BE2C (cell line): Measurements from ENCODE around the gene ADAMTSL3.
"Not testable (repeated sequence)": the region's sequence is repeated elsewhere in the genome, so short reads cannot be mapped to it uniquely, and the experiment has no call there.

ENCODE experiments used
- DNase-seq: peaks from one replicate; pipeline ENCODE4 v3.0.0-alpha.2; 2020
- H3K27me3 ChIP-seq: fragments of 250-450 bp; sonication (Bioruptor Pico); 2 replicates; pipeline ENCODE4 v1.5.1; 2020; ENCODE audit warnings: mild to moderate bottlenecking
- H3K36me3 ChIP-seq: fragments of 250-450 bp; sonication (Bioruptor Pico); 2 replicates; pipeline ENCODE4 v1.5.1; 2020; ENCODE audit warnings: mild to moderate bottlenecking
- H3K4me1 ChIP-seq: fragments of 250-450 bp; sonication (Bioruptor Pico); 2 replicates; pipeline ENCODE4 v1.5.1; 2020
- H3K4me3 ChIP-seq: 2 replicates; pipeline ENCODE4 v1.5.1; 2011; ENCODE audit warnings: low read depth, low read length
- H3K9me3 ChIP-seq: fragments of 250-450 bp; sonication (Bioruptor Pico); 2 replicates; pipeline ENCODE4 v1.5.1; 2020
- TF ChIP-seq, protein P1 (sequence below): IDR thresholded peaks from 2 replicates; pipeline ENCODE4 v1.5.1; 2012; ENCODE audit warnings: mild to moderate bottlenecking, low read depth, low read length

Gene ADAMTSL3

DNA sequence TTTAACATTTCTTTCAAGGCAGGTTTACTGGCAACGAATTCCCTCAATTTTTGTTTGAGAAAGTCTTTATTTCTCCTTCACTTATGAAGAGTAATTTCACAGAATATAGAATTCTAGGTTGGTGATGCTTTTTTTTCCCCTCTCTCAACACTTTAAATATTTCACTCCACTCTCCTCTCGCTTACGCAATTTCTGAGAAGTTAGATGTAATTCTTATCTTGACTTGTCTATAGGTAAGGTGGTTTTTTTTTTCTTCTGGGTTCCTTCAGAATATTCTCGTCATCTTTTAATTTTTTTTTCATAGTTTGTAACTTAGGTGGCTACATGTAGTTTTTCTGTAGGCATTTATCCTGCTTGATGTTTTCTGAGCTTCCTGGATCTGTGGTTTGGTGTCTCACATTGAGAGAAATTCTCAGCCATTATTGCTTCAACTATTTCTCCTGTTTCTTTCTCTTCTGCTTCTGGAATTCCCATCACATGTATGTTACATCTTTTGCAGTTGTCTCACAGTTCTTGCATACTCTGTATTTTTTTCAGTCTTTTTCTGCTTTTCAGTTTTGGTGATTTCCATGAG is 392.2 kb downstream of the ADAMTSL3 start:
- no peak for DNase-seq
- Histone ChIP-seq H3K9me3 (no peaks in the 10 kb centered on the region), H3K4me3 (no peak overlapping the region), H3K4me1 (no peaks in the 10 kb centered on the region), H3K36me3 (no peaks in the 10 kb centered on the region), H3K27me3 (no peaks in the 10 kb centered on the region)
- TF ChIP-seq, protein P1, sequence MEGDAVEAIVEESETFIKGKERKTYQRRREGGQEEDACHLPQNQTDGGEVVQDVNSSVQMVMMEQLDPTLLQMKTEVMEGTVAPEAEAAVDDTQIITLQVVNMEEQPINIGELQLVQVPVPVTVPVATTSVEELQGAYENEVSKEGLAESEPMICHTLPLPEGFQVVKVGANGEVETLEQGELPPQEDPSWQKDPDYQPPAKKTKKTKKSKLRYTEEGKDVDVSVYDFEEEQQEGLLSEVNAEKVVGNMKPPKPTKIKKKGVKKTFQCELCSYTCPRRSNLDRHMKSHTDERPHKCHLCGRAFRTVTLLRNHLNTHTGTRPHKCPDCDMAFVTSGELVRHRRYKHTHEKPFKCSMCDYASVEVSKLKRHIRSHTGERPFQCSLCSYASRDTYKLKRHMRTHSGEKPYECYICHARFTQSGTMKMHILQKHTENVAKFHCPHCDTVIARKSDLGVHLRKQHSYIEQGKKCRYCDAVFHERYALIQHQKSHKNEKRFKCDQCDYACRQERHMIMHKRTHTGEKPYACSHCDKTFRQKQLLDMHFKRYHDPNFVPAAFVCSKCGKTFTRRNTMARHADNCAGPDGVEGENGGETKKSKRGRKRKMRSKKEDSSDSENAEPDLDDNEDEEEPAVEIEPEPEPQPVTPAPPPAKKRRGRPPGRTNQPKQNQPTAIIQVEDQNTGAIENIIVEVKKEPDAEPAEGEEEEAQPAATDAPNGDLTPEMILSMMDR: no peak

DNA sequence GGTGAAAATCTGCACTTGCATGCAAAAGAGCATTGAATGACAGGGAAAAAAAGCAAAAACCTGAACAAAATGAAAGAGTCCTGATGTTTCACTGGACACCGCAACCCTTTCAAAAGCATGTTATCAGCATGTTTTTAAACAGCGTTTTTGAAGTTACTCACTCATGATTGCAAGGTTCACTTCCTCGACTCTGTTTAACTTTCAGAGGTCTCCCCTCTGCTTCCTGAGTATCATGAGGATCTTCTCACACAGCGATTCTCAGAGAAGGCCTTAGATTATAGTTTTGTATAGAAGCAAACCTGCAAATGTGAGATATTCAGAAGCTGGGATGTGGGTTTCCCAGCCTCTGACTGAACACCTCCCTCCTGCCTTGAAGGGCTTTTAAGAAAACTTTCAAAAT is 395.6 kb downstream of the ADAMTSL3 start:
- not testable (repeated sequence) for H3K36me3 ChIP-seq, H3K4me1 ChIP-seq, DNase-seq, H3K4me3 ChIP-seq, H3K27me3 ChIP-seq, H3K9me3 ChIP-seq

DNA sequence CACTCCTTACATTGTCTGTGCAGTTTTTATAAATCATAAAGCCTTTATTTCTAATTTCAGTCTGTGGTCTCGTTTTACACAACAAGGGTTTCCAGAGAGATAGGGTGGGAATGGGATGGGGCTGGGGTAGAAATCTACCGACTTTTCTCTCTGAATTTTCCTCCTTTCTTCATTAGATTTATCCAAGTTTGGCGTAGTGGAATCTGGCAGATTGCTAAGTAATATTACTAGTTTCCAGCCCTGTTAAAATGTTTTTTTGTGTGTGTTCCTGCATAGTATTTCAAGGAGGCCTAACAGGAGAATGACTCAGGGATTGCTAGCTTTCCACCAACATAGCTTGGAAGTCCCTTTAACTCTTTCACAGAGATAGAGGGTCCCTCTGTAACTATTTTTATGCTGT is 396.2 kb downstream of the ADAMTSL3 start:
- TF ChIP-seq, protein P1: no peak
- no peaks in the 10 kb centered on the region for H3K27me3 ChIP-seq
- no peaks in the 10 kb centered on the region for H3K36me3 ChIP-seq
- no peak overlapping the region for H3K4me3 ChIP-seq
- H3K9me3 ChIP-seq: no peaks in the 10 kb centered on the region
- no peak for DNase-seq
- no peaks in the 10 kb centered on the region for H3K4me1 ChIP-seq

DNA sequence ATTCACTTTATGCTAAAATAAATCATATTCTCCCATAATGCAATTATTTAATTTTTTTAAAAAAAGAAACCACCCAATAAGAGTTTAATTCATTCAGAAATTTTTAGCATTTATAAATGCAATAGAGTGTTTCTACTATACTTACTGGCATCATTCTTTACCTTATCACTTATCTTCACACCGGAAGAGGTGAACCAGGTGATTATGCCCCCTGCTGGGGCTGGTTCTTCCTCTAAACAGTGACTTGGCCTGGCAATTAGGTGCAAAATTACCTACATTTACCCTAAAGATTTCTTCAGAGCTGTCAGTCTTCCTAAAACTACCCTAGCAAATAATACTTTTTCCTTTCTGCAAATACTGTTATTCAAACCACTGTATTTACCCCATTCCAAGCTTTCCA is 397.2 kb downstream of the ADAMTSL3 start:
- H3K4me3 ChIP-seq, H3K4me1 ChIP-seq, H3K36me3 ChIP-seq, DNase-seq, H3K9me3 ChIP-seq, H3K27me3 ChIP-seq: not testable (repeated sequence)

DNA sequence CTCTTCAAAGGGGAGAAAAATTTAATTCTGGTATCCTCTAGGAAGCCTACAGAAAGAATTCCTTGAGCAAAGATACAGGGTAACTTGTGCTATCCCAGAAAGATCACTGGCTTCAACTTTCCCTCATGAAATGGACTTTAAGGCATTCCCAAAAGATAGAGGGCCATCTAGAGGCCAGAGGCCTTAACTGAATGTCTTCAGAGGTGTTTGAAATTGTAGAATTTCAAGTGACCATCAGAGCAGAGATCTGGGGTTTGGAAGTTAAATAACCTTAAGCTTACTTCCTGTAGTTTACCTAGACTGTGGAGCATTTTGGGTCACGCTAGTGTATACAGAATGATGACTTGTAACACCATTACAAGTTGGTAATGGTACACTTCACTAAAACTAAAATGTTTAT is 400.6 kb downstream of the ADAMTSL3 start:
- H3K27me3 ChIP-seq, H3K36me3 ChIP-seq, H3K9me3 ChIP-seq, H3K4me1 ChIP-seq, H3K4me3 ChIP-seq, DNase-seq: not testable (repeated sequence)

DNA sequence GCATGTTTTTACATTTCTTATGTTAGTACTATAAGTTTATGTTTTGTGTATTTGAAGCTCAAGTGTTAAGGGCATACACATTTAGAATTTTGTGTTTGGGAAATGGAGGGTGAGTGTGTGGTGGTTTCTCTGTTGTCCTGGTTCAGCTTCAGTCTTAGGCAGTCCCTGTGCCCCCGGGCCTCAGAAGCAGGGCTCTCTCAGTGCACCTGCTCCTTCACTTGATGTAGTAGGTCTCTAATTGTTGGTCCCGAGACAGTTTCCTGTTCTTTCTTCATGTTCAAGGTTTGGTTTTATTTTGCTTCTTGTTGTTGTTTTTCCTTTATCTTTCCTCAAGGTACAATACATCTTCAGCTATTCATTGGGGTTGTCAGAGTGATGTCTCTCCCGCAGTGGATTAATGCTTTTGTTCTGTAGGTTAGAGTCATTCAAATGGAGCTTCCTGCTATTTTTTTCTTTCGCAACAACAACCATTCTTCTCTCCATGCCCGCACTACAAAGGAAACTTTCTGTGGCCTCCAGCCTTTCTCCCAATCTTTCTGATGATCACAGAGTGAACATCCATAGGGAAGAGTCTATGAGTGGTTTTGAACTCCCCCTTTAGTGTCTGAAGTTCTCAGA is 403.9 kb downstream of the ADAMTSL3 start:
- H3K9me3 ChIP-seq: no peaks in the 10 kb centered on the region
- H3K27me3 ChIP-seq: no peaks in the 10 kb centered on the region
- H3K36me3 ChIP-seq: no peaks in the 10 kb centered on the region
- H3K4me3 ChIP-seq: no peak overlapping the region
- TF ChIP-seq, protein P1: no peak
- no peaks in the 10 kb centered on the region for H3K4me1 ChIP-seq
- no peak for DNase-seq

DNA sequence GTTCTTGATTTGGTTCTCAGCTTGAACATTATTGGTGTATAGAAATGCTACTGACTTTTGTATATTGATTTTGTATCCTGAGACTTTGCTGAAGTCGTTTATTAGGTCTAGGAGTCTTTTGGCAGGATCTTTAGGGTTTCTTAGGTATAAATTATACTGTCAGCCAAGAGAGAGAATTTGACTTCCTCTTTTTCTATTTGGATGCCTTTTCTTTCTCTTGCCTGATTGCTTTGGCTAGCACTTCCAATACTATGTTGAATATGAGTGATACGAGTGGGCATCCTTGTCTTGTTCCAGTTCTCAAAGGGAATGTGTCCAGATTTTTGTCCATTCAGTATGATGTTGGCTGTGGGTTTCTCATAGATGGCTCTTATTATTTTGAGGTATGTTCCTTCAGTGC is 409.8 kb downstream of the ADAMTSL3 start:
- not testable (repeated sequence) for H3K4me1 ChIP-seq, DNase-seq, H3K36me3 ChIP-seq, H3K9me3 ChIP-seq, H3K27me3 ChIP-seq, H3K4me3 ChIP-seq

DNA sequence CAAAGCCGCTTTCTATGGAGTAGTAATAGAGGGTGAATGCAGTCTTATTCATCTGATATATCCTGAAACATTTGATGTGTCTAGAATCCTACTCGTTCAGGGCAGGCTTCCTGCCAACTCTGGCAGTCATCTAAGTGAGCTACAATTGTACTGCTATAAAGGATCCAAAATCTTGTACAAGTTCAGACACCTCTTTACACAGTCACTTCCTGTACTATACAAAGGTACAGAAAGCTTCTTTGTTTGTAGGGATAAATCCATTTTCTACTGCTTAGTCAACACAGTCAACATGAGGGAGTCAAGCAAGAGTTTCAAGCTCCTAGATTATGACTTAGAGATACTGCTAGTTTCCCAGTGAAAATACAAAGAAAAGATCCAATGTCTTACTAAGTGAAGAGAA is 414.8 kb downstream of the ADAMTSL3 start:
- not testable (repeated sequence) for DNase-seq, H3K4me3 ChIP-seq, H3K36me3 ChIP-seq

DNA sequence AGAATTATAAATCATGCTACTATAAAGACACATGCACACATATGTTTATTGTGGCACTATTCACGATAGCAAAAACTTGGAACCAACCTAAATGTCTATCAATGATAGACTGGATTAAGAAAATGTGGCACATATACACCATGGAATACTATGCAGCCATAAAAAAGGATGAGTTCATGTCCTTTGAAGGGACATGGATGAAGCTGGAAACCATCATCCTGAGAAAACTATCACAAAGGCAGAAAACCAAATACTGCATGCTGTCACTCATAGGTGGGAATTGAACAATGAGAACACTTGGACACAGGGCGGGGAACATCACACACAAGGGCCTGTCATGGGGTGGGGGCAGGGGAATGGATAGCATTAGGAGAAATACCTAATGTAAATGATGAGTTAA is 424.1 kb downstream of the ADAMTSL3 start:
- H3K36me3 ChIP-seq, DNase-seq, H3K9me3 ChIP-seq, H3K4me1 ChIP-seq, H3K4me3 ChIP-seq: not testable (repeated sequence)
- peaks cover 19% of the 10 kb centered on the region for H3K27me3 ChIP-seq

More for the DNA sequence above, 414.8 kb downstream of the ADAMTSL3 start:
- not testable (repeated sequence) for H3K4me1 ChIP-seq, H3K9me3 ChIP-seq, H3K27me3 ChIP-seq

DNA sequence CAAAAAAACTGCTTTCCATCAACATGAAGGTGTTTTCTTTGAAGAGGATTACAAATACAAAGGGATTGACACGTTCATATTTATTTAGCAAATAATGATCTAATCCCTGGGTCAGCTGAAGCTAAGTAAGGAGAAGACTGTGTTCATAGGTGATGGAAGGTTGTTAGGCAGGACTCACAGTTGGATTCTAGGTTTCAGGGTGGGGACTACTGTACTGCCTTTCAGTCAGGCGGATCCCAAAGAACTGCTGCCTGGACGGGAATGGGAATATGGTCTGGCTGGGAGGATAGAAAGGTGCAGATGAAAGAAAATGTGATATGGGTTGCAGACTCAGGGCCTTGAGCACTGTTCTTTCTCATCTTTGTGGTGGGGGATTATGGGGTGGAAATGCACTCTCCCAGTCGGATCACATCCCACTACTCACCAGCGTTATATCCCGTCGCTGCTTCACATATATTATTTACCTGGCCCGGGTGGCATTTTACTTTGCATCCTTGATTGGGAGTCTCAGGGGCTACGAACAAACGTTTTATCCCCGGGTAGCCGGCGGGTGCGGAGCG is 425.5 kb downstream of the ADAMTSL3 start:
- H3K27me3 ChIP-seq: peaks cover 24% of the 10 kb centered on the region
- DNase-seq, H3K9me3 ChIP-seq, H3K4me1 ChIP-seq, H3K36me3 ChIP-seq: not testable (repeated sequence)
- peak overlapping the region; percentile 64 for H3K4me3 ChIP-seq
